Activated naive CD8-positive, alpha-beta T cell treated with anti-CD3 and anti-CD28 coated beads, Interleukin-2, amount 50 U/mL, for 24 hours (primary cell): Measurements from ENCODE around the gene CXXC5.
"Not testable (repeated sequence)": the region's sequence is repeated elsewhere in the genome, so short reads cannot be mapped to it uniquely, and the experiment has no call there.

ENCODE experiments used
- ATAC-seq: fragments of 150-1000 bp; cut with Tn5 transposase; one replicate; pipeline ENCODE4 v1.10.0; 2021
- DNase-seq: peaks from one replicate; pipeline ENCODE4 v3.0.0; 2021
- H3K27ac Mint-ChIP-seq: one replicate; pipeline ENCODE4 v1.8.0; 2021; ENCODE audit warnings: mild to moderate bottlenecking, mixed read lengths
- H3K27me3 Mint-ChIP-seq: one replicate; pipeline ENCODE4 v1.8.0; 2021; ENCODE audit warnings: mixed read lengths
- H3K36me3 Mint-ChIP-seq: one replicate; pipeline ENCODE4 v1.8.0; 2021; ENCODE audit warnings: low read depth, mixed read lengths
- H3K4me1 Mint-ChIP-seq: one replicate; pipeline ENCODE4 v1.8.0; 2021; ENCODE audit warnings: mixed read lengths
- H3K4me3 Mint-ChIP-seq: one replicate; pipeline ENCODE4 v1.8.0; 2021; ENCODE audit warnings: mild to moderate bottlenecking, moderate library complexity, mixed read lengths
- H3K9me3 Mint-ChIP-seq: one replicate; pipeline ENCODE4 v1.8.0; 2021; ENCODE audit warnings: mixed read lengths

CXXC5 gene

GRCh38 chr5:139705191-139705590 lies 57.0 kb downstream of the CXXC5 start:
- H3K4me3 Mint-ChIP-seq = no peak overlapping the region

GRCh38 chr5:139705655-139706587 lies 57.8 kb downstream of the CXXC5 start:
- DNase-seq (no peak), ATAC-seq (no peak)
- H3K27ac Mint-ChIP-seq = no peak overlapping the region
- no peak overlapping the region for H3K4me3 Mint-ChIP-seq
- no peaks in the 10 kb centered on the region for H3K9me3 Mint-ChIP-seq
- peaks cover 11% of the 10 kb centered on the region for H3K27me3 Mint-ChIP-seq
- H3K36me3 Mint-ChIP-seq = no peaks in the 10 kb centered on the region
- peaks cover 34% of the 10 kb centered on the region for H3K4me1 Mint-ChIP-seq

More at GRCh38 chr5:139705191-139705590, 57.0 kb downstream of the CXXC5 start:
- ATAC-seq (peak; percentile 10), DNase-seq (no peak)
- Mint-ChIP-seq H3K4me1 (peaks cover 34% of the 10 kb centered on the region), H3K36me3 (no peaks in the 10 kb centered on the region), H3K27me3 (peaks cover 11% of the 10 kb centered on the region), H3K9me3 (no peaks in the 10 kb centered on the region), H3K27ac (no peak overlapping the region)

GRCh38 chr5:139707445-139708003 lies 59.4 kb downstream of the CXXC5 start:
- DNase-seq (no peak), ATAC-seq (no peak)
- Mint-ChIP-seq H3K27ac (no peak overlapping the region), H3K9me3 (no peaks in the 10 kb centered on the region), H3K4me1 (peaks cover 26% of the 10 kb centered on the region), H3K36me3 (no peaks in the 10 kb centered on the region), H3K4me3 (no peak overlapping the region), H3K27me3 (peaks cover 2% of the 10 kb centered on the region)

- Mint-ChIP-seq H3K27me3 (peaks cover 4% of the 10 kb centered on the region), H3K27ac (no peak overlapping the region), H3K4me3 (no peak overlapping the region), H3K36me3 (no peaks in the 10 kb centered on the region), H3K4me1 (peaks cover 26% of the 10 kb centered on the region), H3K9me3 (no peaks in the 10 kb centered on the region)
- no peak for ATAC-seq
- no peak for DNase-seq
Measured at GRCh38 chr5:139708434-139708861, 60.3 kb downstream of the CXXC5 start.

GRCh38 chr5:139708877-139709581 lies 60.9 kb downstream of the CXXC5 start:
- ATAC-seq (no peak), DNase-seq (no peak)
- H3K9me3 Mint-ChIP-seq = no peaks in the 10 kb centered on the region
- H3K27ac Mint-ChIP-seq = peak overlapping the region; percentile 43
- H3K4me3 Mint-ChIP-seq = no peak overlapping the region
- H3K4me1 Mint-ChIP-seq = peaks cover 25% of the 10 kb centered on the region
- H3K27me3 Mint-ChIP-seq = peaks cover 4% of the 10 kb centered on the region
- no peaks in the 10 kb centered on the region for H3K36me3 Mint-ChIP-seq

- peak overlapping the region; percentile 49 for H3K27ac Mint-ChIP-seq
- H3K27me3 Mint-ChIP-seq = peaks cover 4% of the 10 kb centered on the region
- no peak for ATAC-seq
Measured at GRCh38 chr5:139709582-139710318, 61.6 kb downstream of the CXXC5 start.

GRCh38 chr5:139710319-139711066 lies 62.3 kb downstream of the CXXC5 start:
- H3K4me3 Mint-ChIP-seq = peak overlapping the region; percentile 59
- H3K36me3 Mint-ChIP-seq = no peaks in the 10 kb centered on the region
- H3K27me3 Mint-ChIP-seq = peaks cover 4% of the 10 kb centered on the region
- peaks cover 21% of the 10 kb centered on the region for H3K4me1 Mint-ChIP-seq
- ATAC-seq (peak; percentile 38), DNase-seq (peak; percentile 57)
- H3K27ac Mint-ChIP-seq = peak overlapping the region; percentile 49
- no peaks in the 10 kb centered on the region for H3K9me3 Mint-ChIP-seq

More at GRCh38 chr5:139709582-139710318, 61.6 kb downstream of the CXXC5 start:
- Mint-ChIP-seq H3K4me1 (peaks cover 27% of the 10 kb centered on the region), H3K4me3 (peak overlapping the region; percentile 59), H3K36me3 (no peaks in the 10 kb centered on the region), H3K9me3 (no peaks in the 10 kb centered on the region)
- DNase-seq = peak; percentile 44

GRCh38 chr5:139711067-139711905 lies 63.1 kb downstream of the CXXC5 start:
- Mint-ChIP-seq H3K27ac (no peak overlapping the region), H3K4me1 (peaks cover 18% of the 10 kb centered on the region), H3K4me3 (peak overlapping the region; percentile 46), H3K36me3 (no peaks in the 10 kb centered on the region), H3K9me3 (no peaks in the 10 kb centered on the region), H3K27me3 (peaks cover 4% of the 10 kb centered on the region)
- ATAC-seq = peak; percentile 76
- DNase-seq = peak; percentile 69

- Mint-ChIP-seq H3K27me3 (peaks cover 4% of the 10 kb centered on the region), H3K4me3 (peak overlapping the region; percentile 46), H3K27ac (no peak overlapping the region), H3K36me3 (no peaks in the 10 kb centered on the region), H3K4me1 (peaks cover 18% of the 10 kb centered on the region), H3K9me3 (no peaks in the 10 kb centered on the region)
- no peak for ATAC-seq
- no peak for DNase-seq
Measured at GRCh38 chr5:139711906-139712224, 63.7 kb downstream of the CXXC5 start.

- DNase-seq = no peak
- no peaks in the 10 kb centered on the region for H3K36me3 Mint-ChIP-seq
- no peak overlapping the region for H3K27ac Mint-ChIP-seq
- H3K9me3 Mint-ChIP-seq = no peaks in the 10 kb centered on the region
- H3K4me1 Mint-ChIP-seq = peaks cover 18% of the 10 kb centered on the region
- H3K27me3 Mint-ChIP-seq = peaks cover 4% of the 10 kb centered on the region
- no peak for ATAC-seq
- no peak overlapping the region for H3K4me3 Mint-ChIP-seq
Measured at GRCh38 chr5:139712412-139712811, 64.3 kb downstream of the CXXC5 start.

GRCh38 chr5:139713898-139714297 lies 65.7 kb downstream of the CXXC5 start:
- ATAC-seq, H3K9me3 Mint-ChIP-seq, H3K4me3 Mint-ChIP-seq, DNase-seq, H3K36me3 Mint-ChIP-seq, H3K27ac Mint-ChIP-seq, H3K27me3 Mint-ChIP-seq: not testable (repeated sequence)
- peaks cover 13% of the 10 kb centered on the region for H3K4me1 Mint-ChIP-seq

- peaks cover 1% of the 10 kb centered on the region for H3K27me3 Mint-ChIP-seq
- H3K27ac Mint-ChIP-seq = no peak overlapping the region
- no peak overlapping the region for H3K4me3 Mint-ChIP-seq
- peaks cover 2% of the 10 kb centered on the region for H3K4me1 Mint-ChIP-seq
- peaks cover 6% of the 10 kb centered on the region for H3K36me3 Mint-ChIP-seq
- peaks cover 10% of the 10 kb centered on the region for H3K9me3 Mint-ChIP-seq
- ATAC-seq = no peak
- no peak for DNase-seq
Measured at GRCh38 chr5:139717221-139717620, 69.1 kb downstream of the CXXC5 start.

GRCh38 chr5:139718403-139718802 lies 70.3 kb downstream of the CXXC5 start:
- not testable (repeated sequence) for H3K36me3 Mint-ChIP-seq, H3K27ac Mint-ChIP-seq, H3K4me1 Mint-ChIP-seq, ATAC-seq, H3K4me3 Mint-ChIP-seq, H3K9me3 Mint-ChIP-seq, H3K27me3 Mint-ChIP-seq, DNase-seq
